Stimulated activated CD4-positive, alpha-beta T cell treated with anti-CD3 and anti-CD28 coated beads, Interleukin-4, amount 100 ng/mL, for 1 hour (primary cell): ENCODE data around the gene USP31.
"Not testable (repeated sequence)": the region's sequence is repeated elsewhere in the genome, so short reads cannot be mapped to it uniquely, and the experiment has no call there.

ENCODE experiments used
- DNase-seq: peaks from one replicate; pipeline ENCODE4 v3.0.0-alpha.2; 2020

Gene USP31

GRCh38 chr16:23131036-23131435 is 18.2 kb downstream of the USP31 start:
- no peak for DNase-seq

- DNase-seq, result no peak
Observed at GRCh38 chr16:23129686-23130085, 19.6 kb downstream of the USP31 start.

- no peak for DNase-seq
Observed at GRCh38 chr16:23128056-23128455, 21.2 kb downstream of the USP31 start.

GRCh38 chr16:23125277-23125676 is 24.0 kb downstream of the USP31 start:
- no peak for DNase-seq

- DNase-seq, result no peak
Observed at GRCh38 chr16:23124315-23124714, 24.9 kb downstream of the USP31 start.

- DNase-seq, result no peak
Observed at GRCh38 chr16:23122144-23122543, 27.1 kb downstream of the USP31 start.

GRCh38 chr16:23121024-23121423 is 28.2 kb downstream of the USP31 start:
- no peak for DNase-seq

- DNase-seq, result no peak
Observed at GRCh38 chr16:23120562-23120961, 28.7 kb downstream of the USP31 start.

- DNase-seq, result no peak
Observed at GRCh38 chr16:23119570-23119969, 29.7 kb downstream of the USP31 start.

GRCh38 chr16:23114131-23114904 is 34.9 kb downstream of the USP31 start:
- DNase-seq, result no peak

GRCh38 chr16:23113185-23113584 is 36.1 kb downstream of the USP31 start:
- DNase-seq, result no peak

GRCh38 chr16:23110257-23110899 is 38.9 kb downstream of the USP31 start:
- no peak for DNase-seq

- DNase-seq, result no peak
Observed at GRCh38 chr16:23107936-23108335, 41.3 kb downstream of the USP31 start.

GRCh38 chr16:23107117-23107516 is 42.1 kb downstream of the USP31 start:
- no peak for DNase-seq

GRCh38 chr16:23105309-23105708 is 43.9 kb downstream of the USP31 start:
- no peak for DNase-seq

- no peak for DNase-seq
Observed at GRCh38 chr16:23104032-23104955, 45.0 kb downstream of the USP31 start.

- no peak for DNase-seq
Observed at GRCh38 chr16:23103603-23104002, 45.6 kb downstream of the USP31 start.

- no peak for DNase-seq
Observed at GRCh38 chr16:23101012-23101550, 48.2 kb downstream of the USP31 start.

- not testable (repeated sequence) for DNase-seq
Observed at GRCh38 chr16:23096450-23096849, 52.8 kb downstream of the USP31 start.

GRCh38 chr16:23094136-23094535 is 55.1 kb downstream of the USP31 start:
- not testable (repeated sequence) for DNase-seq

- no peak for DNase-seq
Observed at GRCh38 chr16:23092801-23093117, 56.5 kb downstream of the USP31 start.

GRCh38 chr16:23092072-23092800 is 57.0 kb downstream of the USP31 start:
- no peak for DNase-seq

GRCh38 chr16:23089111-23089510 is 60.1 kb downstream of the USP31 start:
- no peak for DNase-seq
